PC-3 (cell line): ENCODE results near the gene DAPK1.

Experiments used
- CTCF ChIP-seq: fragments of 300-600 bp; sonication (generic); conservative IDR thresholded peaks from 2 replicates; pipeline ENCODE4 v1.5.1; 2017; ENCODE audit warnings: antibody characterized with exemption, low read depth, mild to moderate bottlenecking, low read length
- EZH2phosphoT487 ChIP-seq: fragments of 300-600 bp; sonication (generic); IDR thresholded peaks from 2 replicates; pipeline ENCODE4 v1.6.1; 2018; ENCODE audit warnings: mild to moderate bottlenecking, antibody characterized with exemption, low read length, borderline replicate concordance

- TF ChIP-seq CTCF = no peak
- TF ChIP-seq EZH2phosphoT487 = no peak
Measured at GRCh38 chr9:87593359-87593980, 95.8 kb downstream of the DAPK1 start.
